WTC11 (cell line): Measurements from ENCODE around the gene PCSK7. TPM values are rescaled to one million over a fixed set of nuclear protein-coding genes. Genes with fewer than 3 reads are reported as not detected.

Experiments used
- ATAC-seq: fragments of 200-7000 bp; cut with Tn5 transposase; 2 replicates; pipeline ENCODE4 v1.10.0; 2021; ENCODE audit warnings: mild to moderate bottlenecking, moderate library complexity
- CTCF ChIA-PET: fragments of 300-600 bp; sonication (Branson Sonifier 250); formaldehyde crosslinking; loops from one replicate; lab custom pipeline; 2021; ENCODE audit warnings: antibody characterized with exemption; lab: Charles Lee
- POLR2A ChIA-PET: fragments of 350-600 bp; sonication (Branson Sonifier 250); formaldehyde crosslinking; loops from one replicate; lab custom pipeline; 2021; ENCODE audit warnings: antibody characterized with exemption; lab: Charles Lee
- DNase-seq: peaks from one replicate; pipeline ENCODE4 v3.0.0; 2021; ENCODE audit warnings: low spot score
- H3K27ac Mint-ChIP-seq: 2 replicates; pipeline ENCODE4 v1.8.0; 2021; ENCODE audit warnings: mixed read lengths
- H3K27me3 Mint-ChIP-seq: 2 replicates; pipeline ENCODE4 v1.8.0; 2021; ENCODE audit warnings: low read depth, mild to moderate bottlenecking, moderate library complexity, mixed read lengths
- H3K36me3 Mint-ChIP-seq: 2 replicates; pipeline ENCODE4 v1.8.0; 2021; ENCODE audit warnings: mixed read lengths
- H3K4me1 Mint-ChIP-seq: 2 replicates; pipeline ENCODE4 v1.8.0; 2022; ENCODE audit warnings: mixed read lengths
- H3K4me3 Mint-ChIP-seq: 2 replicates; pipeline ENCODE4 v1.8.0; 2021; ENCODE audit warnings: mild to moderate bottlenecking, moderate library complexity, mixed read lengths
- H3K9me3 Mint-ChIP-seq: 2 replicates; pipeline ENCODE4 v1.8.0; 2021; ENCODE audit warnings: mixed read lengths
- GABPB1 ChIP-seq: sonication (generic); formaldehyde crosslinking; IDR thresholded peaks from 2 replicates; pipeline ENCODE4 v1.8.1; 2023; ENCODE audit warnings: mild to moderate bottlenecking, missing genetic modification reagents
- HMGA2 ChIP-seq: fragments of 250-450 bp; sonication (Bioruptor Pico); IDR thresholded peaks from 2 replicates; pipeline ENCODE4 v1.4.0; 2021; ENCODE audit warnings: mild to moderate bottlenecking, moderate library complexity
- JAZF1 ChIP-seq: fragments of 250-450 bp; sonication (Bioruptor Pico); IDR thresholded peaks from 2 replicates; pipeline ENCODE4 v1.9.0; 2021; ENCODE audit warnings: moderate library complexity, mild to moderate bottlenecking, inconsistent platforms
- NFATC4 ChIP-seq: fragments of 250-450 bp; sonication (Bioruptor Pico); IDR thresholded peaks from 2 replicates; pipeline ENCODE4 v1.9.0; 2021; ENCODE audit warnings: mild to moderate bottlenecking
- NR2C2 ChIP-seq: sonication (generic); formaldehyde crosslinking; IDR thresholded peaks from 2 replicates; pipeline ENCODE4 v1.8.0; 2022; ENCODE audit warnings: mild to moderate bottlenecking, missing genetic modification reagents
- NR3C1 ChIP-seq: sonication (generic); formaldehyde crosslinking; conservative IDR thresholded peaks from 2 replicates; pipeline ENCODE4 v1.8.1; 2023; ENCODE audit warnings: low read depth, mild to moderate bottlenecking, missing genetic modification reagents
- SOX15 ChIP-seq: fragments of 250-450 bp; sonication (Bioruptor Pico); IDR thresholded peaks from 2 replicates; pipeline ENCODE4 v1.9.0; 2021; ENCODE audit warnings: mild to moderate bottlenecking
- TP53 ChIP-seq: sonication (generic); formaldehyde crosslinking; IDR thresholded peaks from 2 replicates; pipeline ENCODE4 v1.8.1; 2023; ENCODE audit warnings: mild to moderate bottlenecking, missing genetic modification reagents
- ZBTB21 ChIP-seq: sonication (generic); formaldehyde crosslinking; IDR thresholded peaks from 2 replicates; pipeline ENCODE4 v1.8.1; 2023; ENCODE audit warnings: mild to moderate bottlenecking, missing genetic modification reagents, borderline replicate concordance
- ZNF396 ChIP-seq: fragments of 250-450 bp; sonication (Bioruptor Pico); IDR thresholded peaks from 2 replicates; pipeline ENCODE4 v1.8.0; 2021; ENCODE audit warnings: mild to moderate bottlenecking, moderate library complexity, borderline replicate concordance
- ZNF416 ChIP-seq: fragments of 250-450 bp; sonication (Bioruptor Pico); IDR thresholded peaks from 2 replicates; pipeline ENCODE4 v1.9.0; 2021; ENCODE audit warnings: mild to moderate bottlenecking, inconsistent platforms
- total RNA-seq: library from RNA; stranded (reverse); gene quantifications from 3 replicates; pipeline ENCODE4 v1.2.3, GENCODE V29; 2021
- TF ChIP-seq, protein P1 (sequence below): sonication (generic); formaldehyde crosslinking; IDR thresholded peaks from 2 replicates; pipeline ENCODE4 v1.8.0; 2022; ENCODE audit warnings: mild to moderate bottlenecking, missing genetic modification reagents
- TF ChIP-seq, protein P2 (sequence below): sonication (generic); formaldehyde crosslinking; IDR thresholded peaks from 2 replicates; pipeline ENCODE4 v1.8.1; 2023; ENCODE audit warnings: mild to moderate bottlenecking, missing genetic modification reagents, moderate library complexity
- TF ChIP-seq, protein P3 (sequence below): sonication (generic); formaldehyde crosslinking; IDR thresholded peaks from 2 replicates; pipeline ENCODE4 v1.8.1; 2023; ENCODE audit warnings: mild to moderate bottlenecking, missing genetic modification reagents
- TF ChIP-seq, protein P4 (sequence below): fragments of 200-600 bp; IDR thresholded peaks from 2 replicates; pipeline ENCODE4 v1.8.0; 2022; ENCODE audit warnings: antibody characterized with exemption
- TF ChIP-seq, protein P5 (sequence below): fragments of 250-450 bp; sonication (Bioruptor Pico); IDR thresholded peaks from 2 replicates; pipeline ENCODE4 v1.9.0; 2021; ENCODE audit warnings: moderate library complexity, mild to moderate bottlenecking, inconsistent platforms, borderline replicate concordance
- TF ChIP-seq, protein P6 (sequence below): sonication (generic); formaldehyde crosslinking; IDR thresholded peaks from 2 replicates; pipeline ENCODE4 v1.8.1; 2022; ENCODE audit warnings: low read depth, mild to moderate bottlenecking, moderate library complexity, missing genetic modification reagents, borderline replicate concordance
- TF ChIP-seq, protein P7 (sequence below): fragments of 250-450 bp; sonication (Bioruptor Pico); IDR thresholded peaks from 2 replicates; pipeline ENCODE4 v1.9.0; 2021; ENCODE audit warnings: mild to moderate bottlenecking, borderline replicate concordance
- TF ChIP-seq, protein P8 (sequence below): sonication (generic); formaldehyde crosslinking; IDR thresholded peaks from 2 replicates; pipeline ENCODE4 v1.8.1; 2023; ENCODE audit warnings: mild to moderate bottlenecking, missing genetic modification reagents, borderline replicate concordance

PCSK7 gene
- total RNA-seq, 1 experiment from 2014 or later: 48.9 TPM

DNA sequence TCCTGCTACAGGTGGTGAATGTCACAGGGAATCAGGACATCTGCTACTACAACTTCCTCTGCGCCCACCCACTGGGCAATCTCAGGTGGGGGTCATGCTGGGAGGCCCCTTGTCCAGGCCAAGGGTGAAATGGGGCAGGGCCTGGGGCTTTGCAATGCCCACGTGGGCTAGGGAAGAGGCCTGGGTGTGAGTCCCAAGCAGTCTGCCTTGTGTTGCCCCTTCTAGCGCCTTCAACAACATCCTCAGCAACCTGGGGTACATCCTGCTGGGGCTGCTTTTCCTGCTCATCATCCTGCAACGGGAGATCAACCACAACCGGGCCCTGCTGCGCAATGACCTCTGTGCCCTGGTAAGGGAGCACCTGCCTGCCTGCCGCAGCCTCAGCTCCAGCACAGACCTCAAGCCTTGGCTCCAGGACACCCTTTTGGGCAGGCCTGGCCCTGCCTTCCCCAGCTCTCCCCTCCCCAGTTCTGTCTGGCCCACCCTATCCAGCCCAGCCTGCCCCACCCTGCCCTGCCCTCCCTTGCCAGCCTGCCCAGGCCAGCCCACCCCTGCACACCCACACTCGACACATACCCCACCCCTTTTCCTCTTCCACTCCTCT lies 41.8 kb downstream of the PCSK7 start (continued):
- TF ChIP-seq, protein P1, sequence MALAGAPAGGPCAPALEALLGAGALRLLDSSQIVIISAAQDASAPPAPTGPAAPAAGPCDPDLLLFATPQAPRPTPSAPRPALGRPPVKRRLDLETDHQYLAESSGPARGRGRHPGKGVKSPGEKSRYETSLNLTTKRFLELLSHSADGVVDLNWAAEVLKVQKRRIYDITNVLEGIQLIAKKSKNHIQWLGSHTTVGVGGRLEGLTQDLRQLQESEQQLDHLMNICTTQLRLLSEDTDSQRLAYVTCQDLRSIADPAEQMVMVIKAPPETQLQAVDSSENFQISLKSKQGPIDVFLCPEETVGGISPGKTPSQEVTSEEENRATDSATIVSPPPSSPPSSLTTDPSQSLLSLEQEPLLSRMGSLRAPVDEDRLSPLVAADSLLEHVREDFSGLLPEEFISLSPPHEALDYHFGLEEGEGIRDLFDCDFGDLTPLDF (CRISPR knock-in tag): no peak
- TF ChIP-seq, protein P2, sequence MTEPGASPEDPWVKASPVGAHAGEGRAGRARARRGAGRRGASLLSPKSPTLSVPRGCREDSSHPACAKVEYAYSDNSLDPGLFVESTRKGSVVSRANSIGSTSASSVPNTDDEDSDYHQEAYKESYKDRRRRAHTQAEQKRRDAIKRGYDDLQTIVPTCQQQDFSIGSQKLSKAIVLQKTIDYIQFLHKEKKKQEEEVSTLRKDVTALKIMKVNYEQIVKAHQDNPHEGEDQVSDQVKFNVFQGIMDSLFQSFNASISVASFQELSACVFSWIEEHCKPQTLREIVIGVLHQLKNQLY (CRISPR knock-in tag): no peak

DNA sequence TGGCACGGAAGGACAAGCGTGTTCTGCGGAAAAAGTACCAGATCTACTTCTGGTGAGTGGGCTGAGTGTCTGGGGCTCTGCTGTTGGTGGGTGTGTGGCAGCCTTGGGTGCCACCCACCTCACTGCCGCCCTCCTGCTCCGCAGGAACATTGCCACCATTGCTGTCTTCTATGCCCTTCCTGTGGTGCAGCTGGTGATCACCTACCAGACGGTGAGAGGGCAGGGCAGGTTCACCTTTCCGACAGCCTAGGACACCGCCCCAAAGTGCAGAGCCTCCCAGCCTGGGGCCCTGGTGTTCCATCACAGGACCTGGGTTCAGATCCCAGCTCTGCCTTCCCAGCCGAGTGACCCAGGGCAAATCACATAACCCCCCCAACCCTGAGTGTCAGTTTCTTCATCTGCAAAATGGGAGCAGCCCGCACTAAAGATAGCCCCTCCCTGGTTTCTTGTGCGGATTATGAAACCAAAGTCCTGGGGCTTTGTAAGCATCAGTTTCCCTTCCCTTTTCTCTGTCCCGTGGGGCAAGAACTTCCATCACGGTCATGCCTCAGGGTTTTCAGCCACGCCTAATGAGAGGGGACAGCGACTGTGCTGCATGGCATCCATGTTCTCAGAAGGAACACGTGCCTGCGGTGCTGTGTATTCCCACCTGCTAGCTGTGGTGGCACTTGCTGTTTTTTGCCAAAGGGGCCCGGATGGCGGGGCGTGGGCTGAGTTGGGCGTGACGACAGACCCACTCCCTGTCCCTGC lies 42.5 kb downstream of the PCSK7 start:
- H3K27me3 Mint-ChIP-seq: no peaks in the 10 kb centered on the region
- no peak for DNase-seq
- no peak for ATAC-seq
- ChIA-PET POLR2A (no interaction called here), CTCF (no interaction called here)
- no peaks in the 10 kb centered on the region for H3K9me3 Mint-ChIP-seq
- no peak overlapping the region for H3K4me3 Mint-ChIP-seq
- H3K36me3 Mint-ChIP-seq: 0 out of 2 replicates have a peak, but pooled peaks cover 2% of the 10 kb centered on the region
- TF ChIP-seq, protein P3, sequence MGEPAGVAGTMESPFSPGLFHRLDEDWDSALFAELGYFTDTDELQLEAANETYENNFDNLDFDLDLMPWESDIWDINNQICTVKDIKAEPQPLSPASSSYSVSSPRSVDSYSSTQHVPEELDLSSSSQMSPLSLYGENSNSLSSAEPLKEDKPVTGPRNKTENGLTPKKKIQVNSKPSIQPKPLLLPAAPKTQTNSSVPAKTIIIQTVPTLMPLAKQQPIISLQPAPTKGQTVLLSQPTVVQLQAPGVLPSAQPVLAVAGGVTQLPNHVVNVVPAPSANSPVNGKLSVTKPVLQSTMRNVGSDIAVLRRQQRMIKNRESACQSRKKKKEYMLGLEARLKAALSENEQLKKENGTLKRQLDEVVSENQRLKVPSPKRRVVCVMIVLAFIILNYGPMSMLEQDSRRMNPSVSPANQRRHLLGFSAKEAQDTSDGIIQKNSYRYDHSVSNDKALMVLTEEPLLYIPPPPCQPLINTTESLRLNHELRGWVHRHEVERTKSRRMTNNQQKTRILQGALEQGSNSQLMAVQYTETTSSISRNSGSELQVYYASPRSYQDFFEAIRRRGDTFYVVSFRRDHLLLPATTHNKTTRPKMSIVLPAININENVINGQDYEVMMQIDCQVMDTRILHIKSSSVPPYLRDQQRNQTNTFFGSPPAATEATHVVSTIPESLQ: no peak
- TF ChIP-seq, protein P4, sequence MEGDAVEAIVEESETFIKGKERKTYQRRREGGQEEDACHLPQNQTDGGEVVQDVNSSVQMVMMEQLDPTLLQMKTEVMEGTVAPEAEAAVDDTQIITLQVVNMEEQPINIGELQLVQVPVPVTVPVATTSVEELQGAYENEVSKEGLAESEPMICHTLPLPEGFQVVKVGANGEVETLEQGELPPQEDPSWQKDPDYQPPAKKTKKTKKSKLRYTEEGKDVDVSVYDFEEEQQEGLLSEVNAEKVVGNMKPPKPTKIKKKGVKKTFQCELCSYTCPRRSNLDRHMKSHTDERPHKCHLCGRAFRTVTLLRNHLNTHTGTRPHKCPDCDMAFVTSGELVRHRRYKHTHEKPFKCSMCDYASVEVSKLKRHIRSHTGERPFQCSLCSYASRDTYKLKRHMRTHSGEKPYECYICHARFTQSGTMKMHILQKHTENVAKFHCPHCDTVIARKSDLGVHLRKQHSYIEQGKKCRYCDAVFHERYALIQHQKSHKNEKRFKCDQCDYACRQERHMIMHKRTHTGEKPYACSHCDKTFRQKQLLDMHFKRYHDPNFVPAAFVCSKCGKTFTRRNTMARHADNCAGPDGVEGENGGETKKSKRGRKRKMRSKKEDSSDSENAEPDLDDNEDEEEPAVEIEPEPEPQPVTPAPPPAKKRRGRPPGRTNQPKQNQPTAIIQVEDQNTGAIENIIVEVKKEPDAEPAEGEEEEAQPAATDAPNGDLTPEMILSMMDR: no peak
- no peak for TF ChIP-seq NR2C2 (CRISPR knock-in tag)
- TF ChIP-seq ZNF396 (CRISPR knock-in tag): no peak
- no peak for TF ChIP-seq SOX15
- TF ChIP-seq ZBTB21: no peak
- TF ChIP-seq ZNF416: no peak
- TF ChIP-seq JAZF1 (CRISPR knock-in tag): no peak
- no peak for TF ChIP-seq GABPB1 (CRISPR knock-in tag)
- no peak for TF ChIP-seq NR3C1 (CRISPR knock-in tag)
- no peak for TF ChIP-seq NFATC4 (CRISPR knock-in tag)
- TF ChIP-seq, protein P5, sequence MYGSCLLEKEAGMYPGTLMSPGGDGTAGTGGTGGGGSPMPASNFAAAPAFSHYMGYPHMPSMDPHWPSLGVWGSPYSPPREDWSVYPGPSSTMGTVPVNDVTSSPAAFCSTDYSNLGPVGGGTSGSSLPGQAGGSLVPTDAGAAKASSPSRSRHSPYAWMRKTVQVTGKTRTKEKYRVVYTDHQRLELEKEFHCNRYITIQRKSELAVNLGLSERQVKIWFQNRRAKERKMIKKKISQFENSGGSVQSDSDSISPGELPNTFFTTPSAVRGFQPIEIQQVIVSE (CRISPR knock-in tag): no peak
- TF ChIP-seq, protein P6, sequence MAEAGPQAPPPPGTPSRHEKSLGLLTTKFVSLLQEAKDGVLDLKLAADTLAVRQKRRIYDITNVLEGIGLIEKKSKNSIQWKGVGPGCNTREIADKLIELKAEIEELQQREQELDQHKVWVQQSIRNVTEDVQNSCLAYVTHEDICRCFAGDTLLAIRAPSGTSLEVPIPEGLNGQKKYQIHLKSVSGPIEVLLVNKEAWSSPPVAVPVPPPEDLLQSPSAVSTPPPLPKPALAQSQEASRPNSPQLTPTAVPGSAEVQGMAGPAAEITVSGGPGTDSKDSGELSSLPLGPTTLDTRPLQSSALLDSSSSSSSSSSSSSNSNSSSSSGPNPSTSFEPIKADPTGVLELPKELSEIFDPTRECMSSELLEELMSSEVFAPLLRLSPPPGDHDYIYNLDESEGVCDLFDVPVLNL (CRISPR knock-in tag): no peak
- no peak for TF ChIP-seq HMGA2
- no peak for TF ChIP-seq TP53 (CRISPR knock-in tag)
- TF ChIP-seq, protein P7, sequence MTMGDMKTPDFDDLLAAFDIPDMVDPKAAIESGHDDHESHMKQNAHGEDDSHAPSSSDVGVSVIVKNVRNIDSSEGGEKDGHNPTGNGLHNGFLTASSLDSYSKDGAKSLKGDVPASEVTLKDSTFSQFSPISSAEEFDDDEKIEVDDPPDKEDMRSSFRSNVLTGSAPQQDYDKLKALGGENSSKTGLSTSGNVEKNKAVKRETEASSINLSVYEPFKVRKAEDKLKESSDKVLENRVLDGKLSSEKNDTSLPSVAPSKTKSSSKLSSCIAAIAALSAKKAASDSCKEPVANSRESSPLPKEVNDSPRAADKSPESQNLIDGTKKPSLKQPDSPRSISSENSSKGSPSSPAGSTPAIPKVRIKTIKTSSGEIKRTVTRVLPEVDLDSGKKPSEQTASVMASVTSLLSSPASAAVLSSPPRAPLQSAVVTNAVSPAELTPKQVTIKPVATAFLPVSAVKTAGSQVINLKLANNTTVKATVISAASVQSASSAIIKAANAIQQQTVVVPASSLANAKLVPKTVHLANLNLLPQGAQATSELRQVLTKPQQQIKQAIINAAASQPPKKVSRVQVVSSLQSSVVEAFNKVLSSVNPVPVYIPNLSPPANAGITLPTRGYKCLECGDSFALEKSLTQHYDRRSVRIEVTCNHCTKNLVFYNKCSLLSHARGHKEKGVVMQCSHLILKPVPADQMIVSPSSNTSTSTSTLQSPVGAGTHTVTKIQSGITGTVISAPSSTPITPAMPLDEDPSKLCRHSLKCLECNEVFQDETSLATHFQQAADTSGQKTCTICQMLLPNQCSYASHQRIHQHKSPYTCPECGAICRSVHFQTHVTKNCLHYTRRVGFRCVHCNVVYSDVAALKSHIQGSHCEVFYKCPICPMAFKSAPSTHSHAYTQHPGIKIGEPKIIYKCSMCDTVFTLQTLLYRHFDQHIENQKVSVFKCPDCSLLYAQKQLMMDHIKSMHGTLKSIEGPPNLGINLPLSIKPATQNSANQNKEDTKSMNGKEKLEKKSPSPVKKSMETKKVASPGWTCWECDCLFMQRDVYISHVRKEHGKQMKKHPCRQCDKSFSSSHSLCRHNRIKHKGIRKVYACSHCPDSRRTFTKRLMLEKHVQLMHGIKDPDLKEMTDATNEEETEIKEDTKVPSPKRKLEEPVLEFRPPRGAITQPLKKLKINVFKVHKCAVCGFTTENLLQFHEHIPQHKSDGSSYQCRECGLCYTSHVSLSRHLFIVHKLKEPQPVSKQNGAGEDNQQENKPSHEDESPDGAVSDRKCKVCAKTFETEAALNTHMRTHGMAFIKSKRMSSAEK (CRISPR knock-in tag): no peak
- TF ChIP-seq, protein P8, sequence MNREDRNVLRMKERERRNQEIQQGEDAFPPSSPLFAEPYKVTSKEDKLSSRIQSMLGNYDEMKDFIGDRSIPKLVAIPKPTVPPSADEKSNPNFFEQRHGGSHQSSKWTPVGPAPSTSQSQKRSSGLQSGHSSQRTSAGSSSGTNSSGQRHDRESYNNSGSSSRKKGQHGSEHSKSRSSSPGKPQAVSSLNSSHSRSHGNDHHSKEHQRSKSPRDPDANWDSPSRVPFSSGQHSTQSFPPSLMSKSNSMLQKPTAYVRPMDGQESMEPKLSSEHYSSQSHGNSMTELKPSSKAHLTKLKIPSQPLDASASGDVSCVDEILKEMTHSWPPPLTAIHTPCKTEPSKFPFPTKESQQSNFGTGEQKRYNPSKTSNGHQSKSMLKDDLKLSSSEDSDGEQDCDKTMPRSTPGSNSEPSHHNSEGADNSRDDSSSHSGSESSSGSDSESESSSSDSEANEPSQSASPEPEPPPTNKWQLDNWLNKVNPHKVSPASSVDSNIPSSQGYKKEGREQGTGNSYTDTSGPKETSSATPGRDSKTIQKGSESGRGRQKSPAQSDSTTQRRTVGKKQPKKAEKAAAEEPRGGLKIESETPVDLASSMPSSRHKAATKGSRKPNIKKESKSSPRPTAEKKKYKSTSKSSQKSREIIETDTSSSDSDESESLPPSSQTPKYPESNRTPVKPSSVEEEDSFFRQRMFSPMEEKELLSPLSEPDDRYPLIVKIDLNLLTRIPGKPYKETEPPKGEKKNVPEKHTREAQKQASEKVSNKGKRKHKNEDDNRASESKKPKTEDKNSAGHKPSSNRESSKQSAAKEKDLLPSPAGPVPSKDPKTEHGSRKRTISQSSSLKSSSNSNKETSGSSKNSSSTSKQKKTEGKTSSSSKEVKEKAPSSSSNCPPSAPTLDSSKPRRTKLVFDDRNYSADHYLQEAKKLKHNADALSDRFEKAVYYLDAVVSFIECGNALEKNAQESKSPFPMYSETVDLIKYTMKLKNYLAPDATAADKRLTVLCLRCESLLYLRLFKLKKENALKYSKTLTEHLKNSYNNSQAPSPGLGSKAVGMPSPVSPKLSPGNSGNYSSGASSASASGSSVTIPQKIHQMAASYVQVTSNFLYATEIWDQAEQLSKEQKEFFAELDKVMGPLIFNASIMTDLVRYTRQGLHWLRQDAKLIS: no peak
- TF ChIP-seq, all 79 proteins: peak for 0
- H3K4me1 Mint-ChIP-seq: no peaks in the 10 kb centered on the region
- H3K27ac Mint-ChIP-seq: no peak overlapping the region
